Activated B cell treated with CpG ODN at 0.5 μM for 24 hours (primary cell): ENCODE results near the gene ATP6V1G3. TPM values are rescaled to one million over a fixed set of nuclear protein-coding genes. Genes with fewer than 3 reads are reported as not detected.
"Not testable (repeated sequence)": the region's sequence is repeated elsewhere in the genome, so short reads cannot be mapped to it uniquely, and the experiment has no call there.

Source experiments
- ATAC-seq: fragments of 200-7000 bp; cut with Tn5 transposase; one replicate; pipeline ENCODE4 v1.10.0; 2021; ENCODE audit warnings: low read depth, mild to moderate bottlenecking, moderate library complexity
- CTCF ChIA-PET: fragments of 350-600 bp; sonication (Branson Sonifier 250); formaldehyde crosslinking; loops from one replicate; lab custom pipeline; 2021; ENCODE audit warnings: antibody characterized with exemption; lab: Charles Lee
- POLR2A ChIA-PET: fragments of 350-600 bp; sonication (Branson Sonifier 250); formaldehyde crosslinking; loops from one replicate; lab custom pipeline; 2021; ENCODE audit warnings: antibody characterized with exemption; lab: Charles Lee
- DNase-seq: peaks from one replicate; pipeline ENCODE4 v3.0.0; 2022
- H3K27ac Mint-ChIP-seq: one replicate; pipeline ENCODE4 v1.8.0; 2020; ENCODE audit warnings: mixed read lengths
- H3K27me3 Mint-ChIP-seq: one replicate; pipeline ENCODE4 v1.8.0; 2021; ENCODE audit warnings: mixed read lengths
- H3K36me3 Mint-ChIP-seq: one replicate; pipeline ENCODE4 v1.8.0; 2021; ENCODE audit warnings: low read depth, mixed read lengths
- H3K4me1 Mint-ChIP-seq: one replicate; pipeline ENCODE4 v1.8.0; 2021; ENCODE audit warnings: mixed read lengths
- H3K4me3 Mint-ChIP-seq: one replicate; pipeline ENCODE4 v1.8.0; 2020; ENCODE audit warnings: mild to moderate bottlenecking, mixed read lengths
- H3K9me3 Mint-ChIP-seq: one replicate; pipeline ENCODE4 v1.8.0; 2020; ENCODE audit warnings: mixed read lengths
- intact Hi-C: fragments of 100-400 bp; cut with micrococcal nuclease; formaldehyde crosslinking; loops from one replicate; pipeline ENCODE4 v1.15.1; 2024
- total RNA-seq: library from RNA; stranded (reverse); gene quantifications from 2 replicates; pipeline ENCODE4 v1.2.3, GENCODE V29; 2022
- TF ChIP-seq, protein P1 (sequence below): fragments of 200-600 bp; IDR thresholded peaks from one replicate; pipeline ENCODE4 v1.8.0; 2022; ENCODE audit warnings: antibody characterized with exemption, mild to moderate bottlenecking

ATP6V1G3 gene
- total RNA-seq, 1 donor from 2014 or later: not detected

DNA sequence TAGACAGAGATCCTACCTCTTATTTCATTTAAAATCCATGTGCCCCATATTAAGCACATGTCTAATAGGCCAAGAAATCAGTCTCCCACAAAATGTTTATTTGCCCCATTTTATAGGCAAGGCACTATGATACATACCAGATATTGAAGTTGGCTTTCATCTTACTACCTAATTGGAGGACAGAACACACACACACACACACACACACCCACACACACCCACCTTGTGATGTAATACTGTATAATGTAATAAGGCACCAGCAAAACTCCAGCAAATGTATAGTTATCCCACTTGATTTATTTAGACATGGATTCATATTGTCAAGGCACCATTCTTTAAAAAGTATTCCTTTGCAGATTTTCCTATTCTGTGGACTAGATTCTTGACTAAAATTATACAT, 56.8 kb downstream of the ATP6V1G3 start:
- intact Hi-C loops: no loop called here
- no peak for ATAC-seq
- no peak for DNase-seq
- Mint-ChIP-seq H3K27ac (no peak overlapping the region), H3K27me3 (no peaks in the 10 kb centered on the region), H3K9me3 (no peaks in the 10 kb centered on the region), H3K4me1 (no peaks in the 10 kb centered on the region), H3K4me3 (no peak overlapping the region), H3K36me3 (no peaks in the 10 kb centered on the region)
- POLR2A ChIA-PET: no interaction called here
- TF ChIP-seq, protein P1, sequence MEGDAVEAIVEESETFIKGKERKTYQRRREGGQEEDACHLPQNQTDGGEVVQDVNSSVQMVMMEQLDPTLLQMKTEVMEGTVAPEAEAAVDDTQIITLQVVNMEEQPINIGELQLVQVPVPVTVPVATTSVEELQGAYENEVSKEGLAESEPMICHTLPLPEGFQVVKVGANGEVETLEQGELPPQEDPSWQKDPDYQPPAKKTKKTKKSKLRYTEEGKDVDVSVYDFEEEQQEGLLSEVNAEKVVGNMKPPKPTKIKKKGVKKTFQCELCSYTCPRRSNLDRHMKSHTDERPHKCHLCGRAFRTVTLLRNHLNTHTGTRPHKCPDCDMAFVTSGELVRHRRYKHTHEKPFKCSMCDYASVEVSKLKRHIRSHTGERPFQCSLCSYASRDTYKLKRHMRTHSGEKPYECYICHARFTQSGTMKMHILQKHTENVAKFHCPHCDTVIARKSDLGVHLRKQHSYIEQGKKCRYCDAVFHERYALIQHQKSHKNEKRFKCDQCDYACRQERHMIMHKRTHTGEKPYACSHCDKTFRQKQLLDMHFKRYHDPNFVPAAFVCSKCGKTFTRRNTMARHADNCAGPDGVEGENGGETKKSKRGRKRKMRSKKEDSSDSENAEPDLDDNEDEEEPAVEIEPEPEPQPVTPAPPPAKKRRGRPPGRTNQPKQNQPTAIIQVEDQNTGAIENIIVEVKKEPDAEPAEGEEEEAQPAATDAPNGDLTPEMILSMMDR: no peak
- CTCF ChIA-PET: interaction anchor here (1.5 kb wide), 1 partner anchor 16 kb away, joined by 4 read pairs; no protein-coding TSS in a partner anchor

DNA sequence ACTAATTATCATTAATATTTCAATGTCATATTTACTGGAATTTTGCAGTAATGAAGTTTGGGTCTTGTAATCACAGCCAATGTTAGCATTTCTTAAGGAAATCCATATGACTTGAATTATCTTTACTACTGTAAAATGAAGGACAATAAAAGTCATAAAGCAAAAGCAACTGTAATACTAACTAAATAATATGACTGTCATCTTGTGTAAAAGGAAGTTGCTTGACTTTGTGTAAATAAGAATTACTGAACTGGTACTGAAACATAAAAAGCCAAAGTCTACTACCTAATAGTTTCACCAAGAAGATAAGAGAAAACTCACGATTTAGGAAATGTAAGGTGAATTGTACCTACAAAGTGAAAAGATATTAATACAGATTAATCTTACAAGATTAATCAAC, 57.5 kb downstream of the ATP6V1G3 start:
- TF ChIP-seq, protein P1: no peak
- intact Hi-C loops: no loop called here
- CTCF ChIA-PET: no interaction called here
- DNase-seq (no peak), ATAC-seq (no peak)
- Mint-ChIP-seq H3K27me3 (no peaks in the 10 kb centered on the region), H3K4me3 (no peak overlapping the region), H3K27ac (no peak overlapping the region), H3K36me3 (no peaks in the 10 kb centered on the region), H3K4me1 (no peaks in the 10 kb centered on the region), H3K9me3 (no peaks in the 10 kb centered on the region)
- POLR2A ChIA-PET: no interaction called here

DNA sequence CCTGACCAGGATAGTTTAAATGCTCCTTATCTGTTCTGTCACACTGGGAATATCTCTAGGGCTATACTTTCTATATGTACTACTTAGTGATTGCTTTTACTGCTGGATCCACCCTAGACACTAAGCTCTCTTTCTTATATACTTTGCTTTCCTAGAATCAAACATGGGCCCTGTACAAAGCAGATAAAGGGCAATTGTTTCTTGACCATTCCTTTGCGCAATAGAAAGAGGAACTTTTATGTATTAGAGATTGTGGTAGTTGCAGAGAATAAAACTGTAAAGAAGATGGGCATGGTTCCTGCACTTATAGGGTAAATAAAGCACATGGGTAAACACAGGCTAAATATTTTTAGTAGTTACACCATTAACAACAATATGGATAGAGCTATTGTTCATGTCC, 58.8 kb downstream of the ATP6V1G3 start:
- H3K27ac Mint-ChIP-seq: no peak overlapping the region
- no peaks in the 10 kb centered on the region for H3K9me3 Mint-ChIP-seq
- no peaks in the 10 kb centered on the region for H3K4me1 Mint-ChIP-seq
- ChIA-PET POLR2A (no interaction called here), CTCF (interaction anchor here (1.6 kb wide), 1 partner anchor 14 kb away, joined by 4 read pairs; no protein-coding TSS in a partner anchor)
- DNase-seq: no peak
- ATAC-seq: no peak
- no peaks in the 10 kb centered on the region for H3K36me3 Mint-ChIP-seq
- intact Hi-C loops: no loop called here
- H3K27me3 Mint-ChIP-seq: no peaks in the 10 kb centered on the region
- H3K4me3 Mint-ChIP-seq: no peak overlapping the region
- TF ChIP-seq, protein P1: no peak

DNA sequence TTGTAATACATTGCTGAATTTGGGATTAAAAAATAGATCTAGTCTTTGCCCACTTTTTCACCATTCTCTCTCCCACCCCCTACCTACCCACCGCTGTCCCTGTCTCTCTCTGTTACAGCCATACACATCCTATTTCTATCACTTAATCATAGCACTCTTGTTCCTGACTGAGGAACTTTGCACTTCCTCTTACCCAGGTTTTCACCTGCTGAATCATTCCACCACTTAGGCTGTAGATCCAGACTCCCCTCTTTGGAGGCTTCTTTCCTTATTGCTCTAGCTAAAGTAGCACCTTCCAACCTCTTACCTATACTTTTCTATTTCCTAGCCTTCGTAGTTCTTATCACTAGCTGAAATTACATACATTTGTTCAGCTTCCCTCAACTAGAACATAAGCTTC, 59.6 kb downstream of the ATP6V1G3 start:
- no peaks in the 10 kb centered on the region for H3K36me3 Mint-ChIP-seq

DNA sequence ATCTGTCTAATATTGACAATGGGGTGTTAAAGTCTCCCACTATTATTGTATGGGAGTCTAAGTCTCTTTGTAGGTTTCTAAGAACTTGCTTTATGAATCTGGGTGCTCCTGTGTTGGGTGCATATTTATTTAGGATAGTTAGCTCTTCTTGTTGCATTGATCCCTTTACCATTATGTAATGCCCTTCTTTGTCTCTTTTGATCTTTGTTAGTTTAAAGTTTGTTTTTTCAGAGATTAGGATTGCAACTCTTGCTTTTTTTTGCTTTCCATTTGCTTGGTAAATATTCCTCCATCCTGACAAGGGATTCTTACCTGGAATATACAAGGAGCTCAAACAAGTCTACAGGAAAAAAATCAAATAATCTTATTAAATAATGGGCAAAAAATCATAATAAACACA, 63.1 kb downstream of the ATP6V1G3 start:
- intact Hi-C loops, DNase-seq, H3K27me3 Mint-ChIP-seq, H3K27ac Mint-ChIP-seq, POLR2A ChIA-PET, H3K36me3 Mint-ChIP-seq, H3K4me3 Mint-ChIP-seq, H3K4me1 Mint-ChIP-seq, ATAC-seq, CTCF ChIA-PET, H3K9me3 Mint-ChIP-seq: not testable (repeated sequence)

More for the DNA sequence above, 59.6 kb downstream of the ATP6V1G3 start:
- H3K4me3 Mint-ChIP-seq: no peak overlapping the region
- TF ChIP-seq, protein P1: no peak
- no peaks in the 10 kb centered on the region for H3K4me1 Mint-ChIP-seq
- H3K27ac Mint-ChIP-seq: no peak overlapping the region
- ATAC-seq (no peak), DNase-seq (no peak)
- ChIA-PET CTCF (interaction anchor here (1.6 kb wide), 1 partner anchor 14 kb away, joined by 4 read pairs; no protein-coding TSS in a partner anchor), POLR2A (no interaction called here)
- H3K9me3 Mint-ChIP-seq: no peaks in the 10 kb centered on the region
- no peaks in the 10 kb centered on the region for H3K27me3 Mint-ChIP-seq
- intact Hi-C loops: no loop called here

Other genes with a start within 250 kb of the ATP6V1G3 start
- 426 and 506 TPM in 2 replicates for gene PTPRC, start 98.4 kb upstream of the ATP6V1G3 start, total RNA-seq